Measurements from ENCODE around the gene TVP23C.
"Not testable (repeated sequence)": the region's sequence is repeated elsewhere in the genome, so short reads cannot be mapped to it uniquely, and the experiment has no call there.

The TVP23C gene

DNA sequence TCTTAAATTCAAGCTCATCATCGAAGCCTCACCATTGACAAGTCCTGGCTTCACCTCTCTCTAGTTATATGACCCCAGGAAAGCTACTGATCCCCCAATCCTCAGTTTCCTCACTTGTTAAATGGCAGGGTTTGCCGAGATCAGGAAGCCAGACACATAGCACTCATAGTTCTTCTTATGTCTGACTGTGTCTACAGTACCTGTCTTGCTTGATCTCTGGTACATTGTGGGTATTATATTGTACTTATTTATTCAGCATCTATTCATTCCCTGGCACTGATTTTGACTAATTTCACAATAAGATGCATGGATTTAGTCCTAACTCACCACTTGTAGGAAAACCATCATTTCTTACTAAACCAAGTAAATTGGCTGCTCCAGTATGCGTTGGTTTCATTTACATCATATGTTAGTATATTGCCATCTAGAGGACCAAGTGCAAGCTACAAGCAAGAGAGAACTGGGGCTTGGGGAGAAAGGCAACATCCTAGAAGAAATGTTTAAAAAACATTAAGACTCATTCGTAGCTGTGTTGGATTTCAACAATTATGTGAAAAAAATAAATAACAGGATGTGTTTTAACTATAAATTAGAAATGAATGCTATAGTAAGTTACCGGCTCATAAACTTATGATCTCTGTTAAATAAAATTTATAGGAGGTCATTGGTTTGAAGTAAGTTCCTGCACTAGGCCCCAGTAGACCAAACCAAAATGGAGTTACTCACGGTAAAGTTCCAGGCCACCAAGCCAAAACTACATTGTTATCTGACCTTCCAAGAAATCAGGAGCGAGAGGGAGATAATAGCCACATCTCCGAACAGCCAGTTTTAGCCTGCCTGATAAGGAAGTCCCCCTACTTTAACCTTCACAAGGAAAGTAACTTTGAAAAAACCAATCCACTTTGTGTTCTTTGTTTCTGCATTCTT lies 36.7 kb downstream of the TVP23C start:
- DNase-seq: peak; percentile 66

DNA sequence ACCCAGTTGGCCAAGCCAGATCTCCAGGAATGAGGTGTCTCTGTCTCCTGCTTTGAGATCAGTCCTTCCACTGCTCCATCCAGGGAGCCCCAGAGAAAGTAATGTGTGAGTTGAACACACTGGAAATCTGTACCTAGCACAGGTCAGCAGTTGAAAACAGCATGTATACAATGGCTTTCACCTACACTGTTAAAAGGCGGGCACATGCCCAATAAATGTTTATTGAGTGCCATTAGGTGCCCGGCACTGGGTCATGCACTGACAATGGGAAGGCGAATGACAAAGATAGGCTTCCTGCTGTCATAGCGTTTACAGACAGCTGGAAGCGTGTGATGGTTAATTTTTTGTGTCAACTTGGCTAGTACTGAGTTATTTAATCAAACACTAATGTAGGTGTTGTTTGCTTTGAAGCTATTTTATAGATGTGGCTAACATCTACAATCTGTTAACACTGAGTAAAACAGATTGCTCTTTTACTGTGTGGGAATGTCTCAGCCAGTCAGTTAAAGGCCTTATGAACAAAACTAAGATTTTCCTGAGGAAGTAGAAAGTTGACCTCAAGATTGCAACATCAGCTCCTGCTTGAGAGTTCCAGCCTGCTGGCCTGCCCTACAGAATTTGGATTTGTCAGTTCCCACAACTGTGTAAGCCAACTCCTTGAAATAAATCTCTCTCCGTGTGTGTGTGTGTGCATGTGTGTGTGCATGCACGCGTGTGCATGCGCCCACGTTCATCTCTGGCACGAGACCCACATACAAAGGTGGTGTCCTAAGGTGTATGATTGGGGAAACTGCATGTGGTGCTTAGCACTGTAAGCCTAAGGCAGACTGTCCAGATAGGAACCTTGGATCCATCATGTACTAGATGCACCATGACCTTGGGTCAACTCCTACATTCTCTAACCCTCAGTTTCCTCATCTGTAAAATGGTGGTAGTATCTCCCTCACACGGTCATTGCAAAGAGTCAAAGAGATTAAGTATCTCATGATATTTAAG lies 38.0 kb downstream of the TVP23C start:
- DNase-seq: peak; percentile 19

GRCh38 chr17:15516150-15516549 lies 47.1 kb downstream of the TVP23C start:
- peak; percentile 37 for DNase-seq

GRCh38 chr17:15514469-15514868 lies 48.8 kb downstream of the TVP23C start:
- DNase-seq: no peak

DNA sequence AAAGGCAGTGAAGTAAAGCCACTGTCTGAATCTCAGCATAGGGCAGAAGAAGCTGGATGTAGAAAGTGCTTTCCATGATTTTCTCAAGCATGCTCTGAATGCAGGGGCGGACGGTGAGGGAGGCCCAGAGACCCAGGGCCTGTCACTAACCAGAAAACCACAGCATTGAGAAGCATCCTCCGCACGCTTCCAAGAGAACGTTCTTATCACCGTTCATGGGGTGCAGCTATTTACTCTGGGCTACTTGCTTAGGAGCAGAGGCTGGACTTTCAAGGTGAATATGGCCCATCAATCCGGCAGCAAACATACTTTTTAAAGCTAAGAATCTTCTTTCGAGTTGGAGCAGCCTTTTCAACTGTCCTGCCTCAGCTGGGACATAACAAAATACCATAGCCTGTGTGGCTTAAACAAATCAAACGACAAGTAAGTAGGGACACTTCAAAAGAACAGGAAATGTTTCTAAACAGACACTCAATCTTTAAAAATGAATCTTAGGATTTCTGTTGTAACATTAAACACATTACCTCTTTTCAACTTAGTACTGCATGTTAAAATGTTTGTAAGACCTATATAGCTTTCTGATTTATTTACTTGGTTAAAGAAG lies 49.3 kb downstream of the TVP23C start:
- DNase-seq: no peak

GRCh38 chr17:15513058-15513791 lies 50.1 kb downstream of the TVP23C start:
- DNase-seq: peak; percentile 41

DNA sequence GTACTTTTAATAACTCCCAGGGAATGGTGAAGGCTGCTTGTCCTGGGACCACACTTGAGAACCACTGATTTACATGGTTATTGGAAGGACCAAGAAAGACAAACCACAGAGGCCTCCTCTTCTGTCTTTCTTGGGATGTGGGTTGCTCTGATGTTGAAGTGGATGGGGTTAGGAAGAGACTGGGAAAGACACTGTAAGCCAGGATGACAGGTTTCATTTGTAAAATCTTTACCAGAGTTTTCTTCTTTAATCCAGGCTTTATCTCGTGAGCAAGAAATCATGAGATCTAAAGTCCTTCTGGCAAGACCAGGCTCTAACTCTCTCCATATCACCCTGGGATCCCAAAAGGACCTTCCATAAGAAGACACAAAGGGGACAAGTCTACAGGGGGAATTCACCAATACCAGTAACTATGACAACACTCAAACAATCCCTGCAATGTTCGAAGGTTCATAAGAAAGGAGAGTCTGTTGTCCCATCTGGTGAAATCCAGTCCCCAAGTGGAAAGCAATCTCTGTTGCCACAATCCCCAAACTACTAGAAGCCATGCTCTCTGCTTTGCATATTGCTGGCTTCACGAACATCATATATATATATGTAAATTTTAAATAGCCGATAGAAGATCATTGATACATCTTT lies 51.1 kb downstream of the TVP23C start:
- DNase-seq: no peak

DNA sequence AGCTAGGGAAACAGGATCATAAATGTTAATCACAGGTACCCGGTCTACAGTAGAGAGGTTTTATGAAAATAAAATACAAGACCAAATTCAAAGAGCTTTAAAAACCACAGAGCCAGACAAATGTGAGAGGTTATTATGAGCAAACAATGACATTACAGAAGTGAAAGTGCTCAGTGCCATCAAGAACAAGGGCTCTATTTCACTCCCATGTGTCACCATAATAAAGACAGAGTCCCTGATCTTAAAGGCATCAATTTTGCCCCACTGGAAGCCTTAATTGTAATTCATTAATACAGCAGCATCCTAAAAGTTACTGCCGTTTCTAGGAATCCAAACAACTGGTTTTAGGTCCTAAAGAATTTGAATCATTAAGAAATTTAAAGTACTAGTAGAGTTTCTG lies 52.1 kb downstream of the TVP23C start:
- no peak for DNase-seq

GRCh38 chr17:15510361-15510760 lies 52.9 kb downstream of the TVP23C start:
- DNase-seq: peak; percentile 79

GRCh38 chr17:15509095-15509494 lies 54.2 kb downstream of the TVP23C start:
- DNase-seq: no peak

GRCh38 chr17:15508466-15508865 lies 54.8 kb downstream of the TVP23C start:
- DNase-seq: no peak

DNA sequence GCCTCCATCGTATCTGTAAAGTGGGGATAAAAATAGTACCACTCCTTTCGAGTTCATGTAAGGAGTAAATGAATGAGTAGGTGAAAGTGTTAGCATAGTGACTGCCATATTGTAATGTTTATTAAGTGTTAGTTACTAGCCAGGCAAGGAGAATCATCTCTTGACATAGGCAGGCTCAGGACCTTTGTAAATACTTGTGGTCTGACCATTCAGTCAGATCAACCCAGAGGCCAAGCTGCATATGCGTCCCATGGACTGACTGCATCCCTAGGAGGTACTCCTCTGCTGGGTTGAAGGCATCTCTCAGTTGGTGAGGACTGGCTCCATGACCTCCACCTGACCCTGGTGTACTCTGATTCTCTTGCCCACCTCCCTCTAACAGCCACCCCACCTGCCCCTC lies 55.4 kb downstream of the TVP23C start:
- DNase-seq: no peak

GRCh38 chr17:15507001-15507400 lies 56.3 kb downstream of the TVP23C start:
- DNase-seq: no peak

DNA sequence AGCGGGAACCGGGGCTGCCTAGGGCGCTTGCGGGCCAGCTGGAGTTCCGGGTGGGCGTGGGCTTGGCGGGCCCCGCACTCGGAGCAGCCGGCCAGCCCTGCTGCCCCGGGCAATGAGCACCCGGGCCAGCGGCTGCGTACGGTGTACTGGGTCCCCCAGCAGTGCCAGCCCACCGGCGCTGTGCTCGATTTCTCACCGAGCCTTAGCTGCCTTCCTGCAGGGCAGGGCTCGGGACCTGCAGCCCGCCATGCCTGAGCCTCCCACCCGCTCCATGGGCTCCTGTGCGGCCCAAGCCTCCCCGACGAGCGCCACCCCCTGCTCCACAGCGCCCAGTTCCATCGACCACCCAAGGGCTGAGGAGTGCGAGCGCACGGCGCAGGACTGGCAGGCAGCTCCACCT lies 57.6 kb downstream of the TVP23C start:
- not testable (repeated sequence) for DNase-seq

- DNase-seq: no peak
Measured at GRCh38 chr17:15503731-15504130, 59.6 kb downstream of the TVP23C start.

GRCh38 chr17:15502369-15503112 lies 60.7 kb downstream of the TVP23C start:
- DNase-seq: peak; percentile 97

GRCh38 chr17:15501793-15502192 lies 61.5 kb downstream of the TVP23C start:
- DNase-seq: no peak

DNA sequence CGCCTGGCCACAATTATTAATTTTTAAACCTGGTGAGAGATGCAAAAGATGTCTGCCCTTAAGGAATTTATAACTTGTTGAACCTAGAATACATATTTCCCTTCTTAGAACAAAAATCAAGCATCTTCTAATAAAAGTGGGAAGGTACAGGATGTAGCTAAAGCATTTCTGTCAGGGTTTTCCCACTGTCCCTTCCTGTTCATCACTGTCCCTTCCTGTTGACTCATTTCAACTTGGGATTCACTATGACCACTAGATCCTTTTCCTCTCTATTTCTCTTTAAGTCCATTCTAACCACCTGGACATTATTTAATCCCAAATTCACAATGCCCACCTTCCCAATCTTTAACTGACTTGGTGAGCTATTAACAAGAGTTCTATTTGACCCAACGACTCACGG lies 62.0 kb downstream of the TVP23C start:
- DNase-seq: no peak

GRCh38 chr17:15498107-15498506 lies 65.2 kb downstream of the TVP23C start:
- no peak for DNase-seq

DNA sequence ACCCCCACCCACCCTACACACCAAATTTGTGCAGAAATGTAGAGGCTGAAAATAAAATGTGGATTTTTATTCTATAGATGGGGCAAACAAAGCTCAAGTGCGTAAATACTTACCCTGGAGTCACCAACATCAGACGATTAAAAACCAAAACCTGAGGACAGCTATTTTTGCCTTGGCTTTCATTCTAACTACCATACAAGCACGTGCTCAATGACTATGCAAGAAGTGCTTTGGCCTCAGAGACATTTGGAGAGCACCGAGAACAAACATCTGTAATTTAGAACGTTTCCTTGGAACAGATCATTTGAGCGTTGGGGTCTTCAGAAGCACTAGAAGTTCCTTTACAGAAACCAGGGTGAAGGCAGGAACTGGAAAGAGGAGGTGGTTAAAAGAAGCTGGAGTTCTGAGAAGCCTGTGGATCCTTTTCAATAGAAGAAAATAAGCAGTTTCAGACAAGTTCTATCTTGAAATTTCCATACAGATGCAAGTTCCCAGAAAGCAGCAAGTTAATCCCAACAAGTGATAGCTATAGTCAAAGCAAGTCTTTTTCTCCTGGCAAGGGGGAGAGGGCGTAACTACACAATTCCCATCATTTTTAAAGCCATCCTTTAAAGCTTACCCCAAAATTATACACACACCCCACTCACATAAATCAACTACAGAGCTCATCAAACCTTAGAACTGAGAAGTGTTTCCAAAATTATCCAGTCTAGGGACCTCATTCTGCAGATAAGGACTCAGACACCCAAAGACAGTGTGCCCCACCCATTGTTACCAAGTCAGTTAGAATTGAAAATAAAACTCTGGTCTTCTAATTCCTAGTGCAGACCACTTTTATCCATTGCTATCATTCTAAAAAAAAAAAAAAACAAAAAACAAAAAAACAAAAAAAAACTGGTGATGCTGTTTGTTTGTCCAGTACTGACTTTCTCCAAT lies 66.3 kb downstream of the TVP23C start:
- DNase-seq: no peak

Measured in fibroblast of skin of right quadriceps (primary cell).